MM.1S (cell line): Measurements from ENCODE around the gene RGS12.

Source experiments
- DNase-seq: peaks from one replicate; pipeline ENCODE4 v3.0.0-alpha.2; 2015
- H2AFZ ChIP-seq: fragments of 300-600 bp; sonication (generic); 2 replicates; pipeline ENCODE4 v1.6.0; 2016; ENCODE audit warnings: antibody characterized with exemption, low read length
- H3F3A ChIP-seq: fragments of 300-600 bp; sonication (generic); 2 replicates; pipeline ENCODE4 v1.6.1; 2016; ENCODE audit warnings: mild to moderate bottlenecking, antibody characterized with exemption, low read length, moderate library complexity, mixed read lengths; ENCODE audit not compliant: insufficient read depth
- H3K27ac ChIP-seq: fragments of 300-600 bp; sonication (generic); 2 replicates; pipeline ENCODE4 v1.5.1; 2016; ENCODE audit warnings: mild to moderate bottlenecking, low read length
- H3K27me3 ChIP-seq: fragments of 300-600 bp; sonication (generic); replicated peaks from 2 replicates; pipeline ENCODE4 v1.6.0; 2016; ENCODE audit warnings: low read length; ENCODE audit not compliant: insufficient read depth
- H3K36me3 ChIP-seq: fragments of 300-600 bp; sonication (generic); replicated peaks from 2 replicates; pipeline ENCODE4 v1.6.1; 2016; ENCODE audit warnings: mild to moderate bottlenecking, low read length, mixed read lengths; ENCODE audit not compliant: insufficient read depth
- H3K4me1 ChIP-seq: fragments of 300-600 bp; sonication (generic); 2 replicates; pipeline ENCODE4 v1.6.1; 2016; ENCODE audit warnings: low read length, mixed read lengths
- H3K4me2 ChIP-seq: fragments of 300-600 bp; sonication (generic); 2 replicates; pipeline ENCODE4 v1.6.0; 2016; ENCODE audit warnings: low read depth, low read length
- H3K4me3 ChIP-seq: fragments of 300-600 bp; sonication (generic); 2 replicates; pipeline ENCODE4 v1.5.1; 2016; ENCODE audit warnings: low read length, mixed read lengths
- H3K79me2 ChIP-seq: fragments of 300-600 bp; sonication (generic); 2 replicates; pipeline ENCODE4 v1.6.1; 2016; ENCODE audit warnings: mixed run types, low read length, mixed read lengths
- H3K9ac ChIP-seq: fragments of 300-600 bp; sonication (generic); 2 replicates; pipeline ENCODE4 v1.6.1; 2016; ENCODE audit warnings: low read length, mixed read lengths
- H3K9me2 ChIP-seq: fragments of 300-600 bp; sonication (generic); replicated peaks from 2 replicates; pipeline ENCODE4 v1.6.1; 2016; ENCODE audit warnings: mild to moderate bottlenecking, low read length, mixed read lengths; ENCODE audit not compliant: insufficient read depth
- H3K9me3 ChIP-seq: fragments of 300-600 bp; sonication (generic); replicated peaks from 2 replicates; pipeline ENCODE4 v1.6.1; 2016; ENCODE audit warnings: mild to moderate bottlenecking, low read length, mixed read lengths; ENCODE audit not compliant: insufficient read depth
- H4K20me1 ChIP-seq: fragments of 300-600 bp; sonication (generic); 2 replicates; pipeline ENCODE4 v1.6.1; 2016; ENCODE audit warnings: mild to moderate bottlenecking, low read length, moderate library complexity, mixed read lengths; ENCODE audit not compliant: insufficient read depth
- EZH2 ChIP-seq: fragments of 300-600 bp; sonication (generic); optimal IDR thresholded peaks from 2 replicates; pipeline ENCODE3; 2017; ENCODE audit warnings: low read depth, mild to moderate bottlenecking, antibody characterized with exemption, low read length, mixed read lengths
- EZH2phosphoT487 ChIP-seq: fragments of 300-600 bp; sonication (generic); IDR thresholded peaks from 2 replicates; pipeline ENCODE4 v1.6.1; 2018; ENCODE audit warnings: antibody characterized with exemption, low read length
- TF ChIP-seq, protein P1 (sequence below): fragments of 300-600 bp; sonication (generic); IDR thresholded peaks from 2 replicates; pipeline ENCODE4 v1.5.1; 2016; ENCODE audit warnings: antibody characterized with exemption, low read length, mixed read lengths

The RGS12 gene

DNA sequence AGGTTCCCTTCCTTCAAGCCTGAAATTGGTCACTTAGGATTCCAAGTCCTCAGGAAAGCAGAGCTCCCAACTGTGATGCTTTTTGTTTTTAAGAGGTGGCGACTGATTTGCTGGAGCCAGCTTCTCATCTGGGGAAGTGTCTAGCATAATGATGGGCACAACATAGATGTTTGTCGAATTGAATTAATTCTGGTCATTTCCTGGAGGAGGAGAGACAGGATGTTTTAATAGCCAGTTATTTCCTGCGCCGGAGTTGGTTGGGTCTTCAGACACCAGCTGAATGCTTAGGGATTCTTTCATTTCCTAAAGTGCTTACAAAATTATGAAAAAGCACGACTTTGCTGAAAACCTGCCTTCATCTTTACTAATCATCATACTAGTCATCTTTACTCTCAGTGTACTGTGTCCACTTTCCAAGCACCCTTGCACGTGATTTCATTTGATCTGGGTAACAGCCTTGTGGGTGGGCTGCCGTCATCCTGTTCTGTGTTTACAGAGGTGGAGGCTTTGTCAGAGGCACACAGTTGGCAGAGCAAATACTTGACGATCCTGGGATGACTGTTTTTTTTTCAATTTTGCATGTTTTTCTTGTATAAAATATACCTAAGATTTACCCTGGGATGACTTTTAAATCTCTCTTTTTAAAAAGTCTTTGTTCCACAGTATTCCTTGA is 49.5 kb downstream of the RGS12 start:
- H3K4me2 ChIP-seq, result no peak overlapping the region
- H3K79me2 ChIP-seq, result no peaks in the 10 kb centered on the region
- no peak overlapping the region for H3K9ac ChIP-seq
- no peaks in the 10 kb centered on the region for H3K4me1 ChIP-seq
- no peak overlapping the region for H3K4me3 ChIP-seq
- H3K27me3 ChIP-seq, result no peaks in the 10 kb centered on the region
- no peak for DNase-seq
- H3F3A ChIP-seq, result no peaks in the 10 kb centered on the region
- TF ChIP-seq, protein P1, sequence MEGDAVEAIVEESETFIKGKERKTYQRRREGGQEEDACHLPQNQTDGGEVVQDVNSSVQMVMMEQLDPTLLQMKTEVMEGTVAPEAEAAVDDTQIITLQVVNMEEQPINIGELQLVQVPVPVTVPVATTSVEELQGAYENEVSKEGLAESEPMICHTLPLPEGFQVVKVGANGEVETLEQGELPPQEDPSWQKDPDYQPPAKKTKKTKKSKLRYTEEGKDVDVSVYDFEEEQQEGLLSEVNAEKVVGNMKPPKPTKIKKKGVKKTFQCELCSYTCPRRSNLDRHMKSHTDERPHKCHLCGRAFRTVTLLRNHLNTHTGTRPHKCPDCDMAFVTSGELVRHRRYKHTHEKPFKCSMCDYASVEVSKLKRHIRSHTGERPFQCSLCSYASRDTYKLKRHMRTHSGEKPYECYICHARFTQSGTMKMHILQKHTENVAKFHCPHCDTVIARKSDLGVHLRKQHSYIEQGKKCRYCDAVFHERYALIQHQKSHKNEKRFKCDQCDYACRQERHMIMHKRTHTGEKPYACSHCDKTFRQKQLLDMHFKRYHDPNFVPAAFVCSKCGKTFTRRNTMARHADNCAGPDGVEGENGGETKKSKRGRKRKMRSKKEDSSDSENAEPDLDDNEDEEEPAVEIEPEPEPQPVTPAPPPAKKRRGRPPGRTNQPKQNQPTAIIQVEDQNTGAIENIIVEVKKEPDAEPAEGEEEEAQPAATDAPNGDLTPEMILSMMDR, result no peak
- TF ChIP-seq EZH2 (no peak), EZH2phosphoT487 (no peak)
- H3K36me3 ChIP-seq, result no peaks in the 10 kb centered on the region
- no peaks in the 10 kb centered on the region for H3K9me2 ChIP-seq
- H3K27ac ChIP-seq, result no peak overlapping the region
- no peak overlapping the region for H2AFZ ChIP-seq
- no peaks in the 10 kb centered on the region for H4K20me1 ChIP-seq
- H3K9me3 ChIP-seq, result no peaks in the 10 kb centered on the region
